Mesothelial cell of epicardium (in vitro differentiated cells): ENCODE data around the gene TSPAN3. TPM values are rescaled to one million over a fixed set of nuclear protein-coding genes. Genes with fewer than 3 reads are reported as not detected.

Source experiments
- DNase-seq, 2 experiments: peaks; one replicate each; pipeline ENCODE4 v3.0.0; 2021; ENCODE audit warnings: low spot score in 2 of 2; ENCODE audit not compliant: unreplicated experiment in 2 of 2
- H3K27ac Mint-ChIP-seq: 2 replicates; pipeline ENCODE4 v1.8.0; 2021; ENCODE audit warnings: mixed read lengths
- H3K27me3 Mint-ChIP-seq: 2 replicates; pipeline ENCODE4 v1.8.0; 2021; ENCODE audit warnings: low read depth, mixed read lengths
- H3K36me3 Mint-ChIP-seq: 2 replicates; pipeline ENCODE4 v1.8.0; 2021; ENCODE audit warnings: mixed read lengths
- H3K4me1 Mint-ChIP-seq: 2 replicates; pipeline ENCODE4 v1.8.0; 2021; ENCODE audit warnings: mixed read lengths
- H3K4me3 Mint-ChIP-seq: 2 replicates; pipeline ENCODE4 v1.8.0; 2021; ENCODE audit warnings: mild to moderate bottlenecking, moderate library complexity, mixed read lengths
- H3K9me3 Mint-ChIP-seq: 2 replicates; pipeline ENCODE4 v1.8.0; 2021; ENCODE audit warnings: mixed read lengths
- CTCF ChIP-seq: fragments of 200-600 bp; sonication (generic); IDR thresholded peaks from one replicate; pipeline ENCODE4 v1.5.0; 2021; ENCODE audit warnings: antibody characterized with exemption; ENCODE audit not compliant: unreplicated experiment
- total RNA-seq: library from RNA; stranded (reverse); gene quantifications from 3 replicates; pipeline ENCODE4 v1.2.1, GENCODE V29; 2021

TSPAN3 gene
- total RNA-seq, 1 donor from 2014 or later = 307 TPM

- peak; percentile 10 to 33 for DNase-seq
- Mint-ChIP-seq H3K4me1 (peaks cover 2% of the 10 kb centered on the region), H3K36me3 (peaks cover 3% of the 10 kb centered on the region), H3K9me3 (no peaks in the 10 kb centered on the region), H3K27ac (no peak overlapping the region), H3K27me3 (no peaks in the 10 kb centered on the region), H3K4me3 (no peak overlapping the region)
- TF ChIP-seq CTCF = no peak
Measured at GRCh38 chr15:77031376-77032050, 39.4 kb downstream of the TSPAN3 start.

- H3K36me3 Mint-ChIP-seq = no peaks in the 10 kb centered on the region
- no peaks in the 10 kb centered on the region for H3K27me3 Mint-ChIP-seq
- H3K9me3 Mint-ChIP-seq = no peaks in the 10 kb centered on the region
- no peak for TF ChIP-seq CTCF
- DNase-seq = peak in 1 of 2 experiments; percentile 35
- no peak overlapping the region for H3K27ac Mint-ChIP-seq
- peaks cover 2% of the 10 kb centered on the region for H3K4me1 Mint-ChIP-seq
- H3K4me3 Mint-ChIP-seq = no peak overlapping the region
Measured at GRCh38 chr15:77030928-77031375, 40.0 kb downstream of the TSPAN3 start.

- Mint-ChIP-seq H3K27ac (no peak overlapping the region), H3K36me3 (no peaks in the 10 kb centered on the region), H3K9me3 (no peaks in the 10 kb centered on the region), H3K27me3 (peaks cover 1% of the 10 kb centered on the region), H3K4me1 (peaks cover 2% of the 10 kb centered on the region), H3K4me3 (no peak overlapping the region)
- DNase-seq = peak; percentile 17 to 33
- TF ChIP-seq CTCF = no peak
Measured at GRCh38 chr15:77030048-77030927, 40.6 kb downstream of the TSPAN3 start.

- DNase-seq = peak; percentile 11 to 36
- TF ChIP-seq CTCF = no peak
Measured at GRCh38 chr15:77029166-77030047, 41.5 kb downstream of the TSPAN3 start.

GRCh38 chr15:77028451-77029165 lies 42.3 kb downstream of the TSPAN3 start:
- no peaks in the 10 kb centered on the region for H3K9me3 Mint-ChIP-seq
- H3K4me3 Mint-ChIP-seq = peak overlapping the region; percentile 48
- peaks cover 2% of the 10 kb centered on the region for H3K4me1 Mint-ChIP-seq
- peak; percentile 6 to 34 for DNase-seq
- H3K27ac Mint-ChIP-seq = no peak overlapping the region
- no peak for TF ChIP-seq CTCF
- H3K36me3 Mint-ChIP-seq = no peaks in the 10 kb centered on the region
- H3K27me3 Mint-ChIP-seq = peaks cover 2% of the 10 kb centered on the region

More at GRCh38 chr15:77029166-77030047, 41.5 kb downstream of the TSPAN3 start:
- peaks cover 2% of the 10 kb centered on the region for H3K27me3 Mint-ChIP-seq
- H3K27ac Mint-ChIP-seq = no peak overlapping the region
- peaks cover 2% of the 10 kb centered on the region for H3K4me1 Mint-ChIP-seq
- H3K9me3 Mint-ChIP-seq = no peaks in the 10 kb centered on the region
- H3K4me3 Mint-ChIP-seq = no peak overlapping the region
- no peaks in the 10 kb centered on the region for H3K36me3 Mint-ChIP-seq
